HEK293 (cell line): ENCODE measurements around the gene ZFAND6.
A peak's percentile ranks its signal among the peaks of the same experiment; 100 is the strongest.

Experiments
- CTCF ChIA-PET: fragments of 350-600 bp; formaldehyde crosslinking; extraction: SDS; loops from one replicate; lab custom pipeline; 2021; ENCODE audit warnings: antibody characterized with exemption; lab: Yijun Ruan, JAX
- POLR2A ChIA-PET: fragments of 300-600 bp; formaldehyde crosslinking; extraction: SDS; loops from one replicate; lab custom pipeline; 2020; ENCODE audit warnings: antibody characterized with exemption, inconsistent platforms; lab: Yijun Ruan, JAX
- H3K27ac ChIP-seq: fragments of 200-500 bp; sonication (Bioruptor generic); 2 replicates; pipeline ENCODE4 v1.5.1; 2014; ENCODE audit warnings: low read depth, low read length, control low read depth, inconsistent platforms; ENCODE audit errors: extremely low read depth
- H3K36me3 ChIP-seq, 2 experiments: fragments of 200-500 bp in 1 of 2; sonication (Bioruptor generic) in 1 of 2; 1 replicate in 1 of 2; 2 replicates in 1 of 2; pipeline ENCODE4 v1.5.1; 2014 to 2017; ENCODE audit warnings: inconsistent platforms in 2 of 2, low read length in 2 of 2; ENCODE audit not compliant: control insufficient read depth in 2 of 2, insufficient read depth in 1 of 2
- H3K4me1 ChIP-seq: fragments of 200-500 bp; sonication (Bioruptor generic); 2 replicates; pipeline ENCODE4 v1.5.1; 2014; ENCODE audit warnings: mild to moderate bottlenecking, low read length, inconsistent platforms; ENCODE audit not compliant: control insufficient read depth, insufficient read depth
- H3K4me3 ChIP-seq: 2 replicates; pipeline ENCODE4 v1.5.1; 2011; ENCODE audit warnings: low read depth, mild to moderate bottlenecking, control low read depth, low read length, moderate library complexity
- H3K9me3 ChIP-seq: fragments of 200-500 bp; sonication (Bioruptor generic); 2 replicates; pipeline ENCODE4 v1.5.1; 2014; ENCODE audit warnings: low read depth, low read length, inconsistent platforms; ENCODE audit not compliant: control insufficient read depth, insufficient read depth
- KLF9 ChIP-seq: fragments of 450-650 bp; formaldehyde crosslinking; IDR thresholded peaks from 2 replicates; pipeline ENCODE4 v1.5.1; 2016; ENCODE audit warnings: missing biosample characterization, missing genetic modification characterization, low read depth
- PATZ1 ChIP-seq: fragments of 450-650 bp; formaldehyde crosslinking; IDR thresholded peaks from 2 replicates; pipeline ENCODE4 v1.5.1; 2016; ENCODE audit warnings: missing biosample characterization, missing genetic modification characterization
- PRDM10 ChIP-seq: fragments of 450-650 bp; formaldehyde crosslinking; IDR thresholded peaks from 2 replicates; pipeline ENCODE4 v1.5.1; 2016; ENCODE audit warnings: missing biosample characterization, missing genetic modification characterization
- PRDM4 ChIP-seq: fragments of 450-650 bp; formaldehyde crosslinking; IDR thresholded peaks from 2 replicates; pipeline ENCODE4 v1.5.1; 2017; ENCODE audit warnings: missing biosample characterization, missing genetic modification characterization
- ZBTB44 ChIP-seq: fragments of 450-650 bp; IDR thresholded peaks from 2 replicates; pipeline ENCODE4 v1.5.1; 2018; ENCODE audit warnings: missing biosample characterization, mild to moderate bottlenecking, missing genetic modification characterization
- ZBTB48 ChIP-seq: fragments of 450-650 bp; formaldehyde crosslinking; IDR thresholded peaks from 2 replicates; pipeline ENCODE4 v1.5.1; 2016; ENCODE audit warnings: missing biosample characterization, missing genetic modification characterization
- ZFHX2 ChIP-seq: fragments of 450-650 bp; formaldehyde crosslinking; conservative IDR thresholded peaks from 2 replicates; pipeline ENCODE4 v1.5.1; 2016; ENCODE audit warnings: missing biosample characterization, missing genetic modification characterization
- ZNF114 ChIP-seq: fragments of 450-650 bp; formaldehyde crosslinking; IDR thresholded peaks from 2 replicates; pipeline ENCODE4 v1.5.0; 2017; ENCODE audit warnings: missing biosample characterization, missing genetic modification characterization
- ZNF292 ChIP-seq: fragments of 450-650 bp; formaldehyde crosslinking; IDR thresholded peaks from 2 replicates; pipeline ENCODE4 v1.5.1; 2016; ENCODE audit warnings: low read depth, missing biosample characterization, missing genetic modification characterization, borderline replicate concordance
- ZNF391 ChIP-seq: fragments of 450-650 bp; formaldehyde crosslinking; IDR thresholded peaks from 2 replicates; pipeline ENCODE4 v1.5.1; 2016; ENCODE audit warnings: low read depth, missing biosample characterization, missing genetic modification characterization, borderline replicate concordance
- ZNF394 ChIP-seq: fragments of 450-650 bp; formaldehyde crosslinking; IDR thresholded peaks from 2 replicates; pipeline ENCODE4 v1.5.1; 2016; ENCODE audit warnings: missing biosample characterization, missing genetic modification characterization, mild to moderate bottlenecking, moderate library complexity, borderline replicate concordance
- ZNF623 ChIP-seq: fragments of 450-650 bp; formaldehyde crosslinking; IDR thresholded peaks from 2 replicates; pipeline ENCODE4 v1.5.1; 2016; ENCODE audit warnings: missing biosample characterization, missing genetic modification characterization
- ZNF645 ChIP-seq: fragments of 450-650 bp; formaldehyde crosslinking; IDR thresholded peaks from 2 replicates; pipeline ENCODE4; 2016; ENCODE audit warnings: missing biosample characterization, missing genetic modification characterization

The ZFAND6 gene

GRCh38 chr15:80034629-80035028, 24.8 kb upstream of the ZFAND6 start:
- H3K4me3 ChIP-seq, result no peak overlapping the region

GRCh38 chr15:80036071-80036470, 23.4 kb upstream of the ZFAND6 start:
- ChIA-PET POLR2A (no interaction called here), CTCF (interaction anchor here (0.6 to 0.7 kb wide), 3 partner anchors 8 to 395 kb away, joined by 3 to 4 read pairs (median 3); no protein-coding TSS in a partner anchor)
- H3K9me3 ChIP-seq, result no peaks in the 10 kb centered on the region
- H3K4me1 ChIP-seq, result peaks cover 13% of the 10 kb centered on the region
- no peak for TF ChIP-seq ZNF394 (tag by site-specific recombination)
- TF ChIP-seq ZNF645 (tag by site-specific recombination), result no peak
- TF ChIP-seq PRDM4 (tag by site-specific recombination), result no peak
- TF ChIP-seq ZNF292 (tag by site-specific recombination), result no peak
- TF ChIP-seq ZNF114 (tag by site-specific recombination), result no peak
- TF ChIP-seq ZNF623 (tag by site-specific recombination), result no peak
- TF ChIP-seq ZBTB44 (tag by site-specific recombination), result no peak
- no peak for TF ChIP-seq PATZ1 (tag by site-specific recombination)
- no peak for TF ChIP-seq ZNF391 (tag by site-specific recombination)
- H3K4me3 ChIP-seq, result no peak overlapping the region
- H3K27ac ChIP-seq, result no peak overlapping the region
- H3K36me3 ChIP-seq, result no peaks in the 10 kb centered on the region

More at GRCh38 chr15:80034629-80035028, 24.8 kb upstream of the ZFAND6 start:
- Histone ChIP-seq H3K27ac (no peak overlapping the region), H3K4me1 (peaks cover 13% of the 10 kb centered on the region), H3K36me3 (no peaks in the 10 kb centered on the region), H3K9me3 (no peaks in the 10 kb centered on the region)
- POLR2A ChIA-PET, result no interaction called here
- TF ChIP-seq KLF9 (tag by site-specific recombination), result no peak
- 0 out of 2 replicates have a peak, but pooled peaks have one; percentile 14 for TF ChIP-seq ZFHX2 (tag by site-specific recombination)
- no peak for TF ChIP-seq ZBTB48 (tag by site-specific recombination)
- TF ChIP-seq PRDM10 (tag by site-specific recombination), result no peak
- CTCF ChIA-PET, result no interaction called here
